SK-MEL-5 (cell line): ENCODE measurements around the gene ARHGDIG. TPM values are rescaled to one million over a fixed set of nuclear protein-coding genes. Genes with fewer than 3 reads are reported as not detected.
"Not testable (repeated sequence)": the region's sequence is repeated elsewhere in the genome, so short reads cannot be mapped to it uniquely, and the experiment has no call there.

Experiments
- DNase-seq: peaks from one replicate; pipeline ENCODE4 v3.0.0-alpha.2; 2016; ENCODE audit warnings: low read depth, low spot score
- in situ Hi-C: cut with HindIII; loops from 2 replicates; pipeline ENCODE4 v1.10.0; 2016; ENCODE audit warnings: low sequenced_read_pairs, high pct_unique_total_duplicates, low pct_unique_long_range_greater_than_20kb
- total RNA-seq: library from RNA; depleted of rRNA; stranded (reverse); fragments of >200 nt; shearing (Covaris generic); gene quantifications from 2 replicates; pipeline ENCODE4 v1.2.3, GENCODE V29; 2014

ARHGDIG gene
- total RNA-seq, 1 experiment from 2014 or later = 3.5 TPM

GRCh38 chr16:307691-308312 is 27.4 kb downstream of the ARHGDIG start:
- no peak for DNase-seq
- in situ Hi-C loops = no loop called here

GRCh38 chr16:309476-309875 is 29.1 kb downstream of the ARHGDIG start:
- DNase-seq = no peak
- in situ Hi-C loops = no loop called here

GRCh38 chr16:311725-312124 is 31.3 kb downstream of the ARHGDIG start:
- no peak for DNase-seq
- in situ Hi-C loops = no loop called here

GRCh38 chr16:314351-314750 is 34.0 kb downstream of the ARHGDIG start:
- in situ Hi-C loops = no loop called here

GRCh38 chr16:314795-315299 is 34.5 kb downstream of the ARHGDIG start:
- no peak for DNase-seq
- in situ Hi-C loops = no loop called here

More at GRCh38 chr16:314351-314750, 34.0 kb downstream of the ARHGDIG start:
- no peak for DNase-seq

GRCh38 chr16:316741-317464 is 36.5 kb downstream of the ARHGDIG start:
- in situ Hi-C loops = no loop called here
- no peak for DNase-seq

- no peak for DNase-seq
- in situ Hi-C loops = no loop called here
Observed at GRCh38 chr16:317583-317982, 37.2 kb downstream of the ARHGDIG start.

GRCh38 chr16:318628-319027 is 38.2 kb downstream of the ARHGDIG start:
- in situ Hi-C loops = no loop called here

GRCh38 chr16:320206-320605 is 39.8 kb downstream of the ARHGDIG start:
- DNase-seq = no peak
- in situ Hi-C loops = no loop called here

More at GRCh38 chr16:318628-319027, 38.2 kb downstream of the ARHGDIG start:
- DNase-seq = no peak

GRCh38 chr16:321532-321931 is 41.1 kb downstream of the ARHGDIG start:
- in situ Hi-C loops = no loop called here
- DNase-seq = no peak

- no peak for DNase-seq
- in situ Hi-C loops = no loop called here
Observed at GRCh38 chr16:322476-323143, 42.2 kb downstream of the ARHGDIG start.

- DNase-seq = no peak
- in situ Hi-C loops = no loop called here
Observed at GRCh38 chr16:324201-324450, 43.7 kb downstream of the ARHGDIG start.

GRCh38 chr16:324451-325334 is 44.3 kb downstream of the ARHGDIG start:
- in situ Hi-C loops = no loop called here
- no peak for DNase-seq

GRCh38 chr16:325375-326145 is 45.2 kb downstream of the ARHGDIG start:
- in situ Hi-C loops = no loop called here
- no peak for DNase-seq

- no peak for DNase-seq
- in situ Hi-C loops = no loop called here
Observed at GRCh38 chr16:330741-331140, 50.4 kb downstream of the ARHGDIG start.

GRCh38 chr16:331181-331814 is 50.9 kb downstream of the ARHGDIG start:
- DNase-seq, in situ Hi-C loops: not testable (repeated sequence)
